KOPT-K1 (cell line): Measurements from ENCODE around the gene ATG2A.

ENCODE experiments used
- H3K27ac ChIP-seq: fragments of 200-600 bp; sonication (generic); 2 replicates; pipeline ENCODE4 v1.5.1; 2016; ENCODE audit warnings: antibody characterized with exemption, mild to moderate bottlenecking, low read depth, low read length; ENCODE audit not compliant: poor library complexity, severe bottlenecking
- H3K36me3 ChIP-seq: fragments of 200-600 bp; sonication (generic); 2 replicates; pipeline ENCODE4 v1.5.1; 2017; ENCODE audit warnings: antibody characterized with exemption, mild to moderate bottlenecking, low read length, moderate library complexity; ENCODE audit not compliant: insufficient read depth
- H3K9me3 ChIP-seq: fragments of 200-600 bp; sonication (generic); 2 replicates; pipeline ENCODE4 v1.5.1; 2017; ENCODE audit warnings: antibody characterized with exemption, low read length, mild to moderate bottlenecking; ENCODE audit not compliant: insufficient read depth, poor library complexity, severe bottlenecking

ATG2A gene

DNA sequence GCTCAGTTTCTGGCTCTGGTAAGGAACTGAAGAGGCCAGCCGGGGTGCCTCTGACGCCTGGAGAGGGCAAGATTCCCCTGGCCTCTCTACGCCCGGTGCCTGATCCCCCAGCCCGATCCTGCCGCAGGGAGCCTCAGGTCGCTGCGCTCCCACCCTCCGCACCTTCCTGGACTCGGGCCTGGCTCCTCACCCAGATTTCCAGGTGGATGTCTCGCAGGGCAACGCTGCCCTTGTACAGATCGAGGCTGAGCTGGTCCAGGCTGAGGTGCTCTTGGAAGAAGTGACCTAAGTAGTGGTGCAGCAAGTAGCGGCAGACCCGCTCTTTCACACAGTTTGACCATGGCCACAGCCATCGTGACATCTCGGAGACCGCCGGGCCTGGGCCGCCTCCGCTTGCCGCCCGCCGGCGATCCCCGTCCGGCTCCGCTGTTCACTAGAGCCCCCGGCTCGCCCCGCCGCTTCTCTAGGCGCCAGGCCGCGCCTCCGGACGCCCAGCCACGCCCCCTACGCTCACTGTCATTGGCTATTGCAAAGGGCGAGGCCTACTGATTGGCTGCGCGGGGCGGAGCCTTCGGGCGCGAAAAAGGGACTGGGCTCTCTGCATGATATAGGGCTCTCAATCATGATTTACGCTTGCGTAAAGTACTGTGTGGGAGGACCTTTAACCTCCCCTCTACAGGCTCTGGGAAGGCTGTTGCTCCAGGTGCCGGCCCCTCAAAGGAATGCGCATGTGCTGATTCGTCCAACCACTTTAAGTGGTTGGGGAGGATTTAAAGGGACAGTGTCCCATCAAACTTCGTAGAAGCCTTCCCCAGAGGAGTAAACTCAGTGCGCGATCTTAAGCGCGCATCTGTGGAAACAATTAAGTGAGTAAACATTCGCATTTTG lies at the start of gene ATG2A:
Gene ATG2A (minus strand): TSS at position 435 of the 888 bp plus-strand sequence. CDS start 74 bp downstream, at position 361.
- no peaks in the 10 kb centered on the region for H3K9me3 ChIP-seq
- H3K36me3 ChIP-seq: peaks cover 19% of the 10 kb centered on the region
- peak within 1 kb of the TSS; percentile 76 for H3K27ac ChIP-seq

- Histone ChIP-seq H3K27ac (no peak overlapping the region), H3K36me3 (no peaks in the 10 kb centered on the region), H3K9me3 (no peaks in the 10 kb centered on the region)
These were observed 46.1 kb upstream of the ATG2A start for GRCh38 chr11:64963072-64963631.

- Histone ChIP-seq H3K27ac (no peak overlapping the region), H3K9me3 (no peaks in the 10 kb centered on the region), H3K36me3 (no peaks in the 10 kb centered on the region)
These were observed 43.7 kb upstream of the ATG2A start for GRCh38 chr11:64960719-64961118.

DNA sequence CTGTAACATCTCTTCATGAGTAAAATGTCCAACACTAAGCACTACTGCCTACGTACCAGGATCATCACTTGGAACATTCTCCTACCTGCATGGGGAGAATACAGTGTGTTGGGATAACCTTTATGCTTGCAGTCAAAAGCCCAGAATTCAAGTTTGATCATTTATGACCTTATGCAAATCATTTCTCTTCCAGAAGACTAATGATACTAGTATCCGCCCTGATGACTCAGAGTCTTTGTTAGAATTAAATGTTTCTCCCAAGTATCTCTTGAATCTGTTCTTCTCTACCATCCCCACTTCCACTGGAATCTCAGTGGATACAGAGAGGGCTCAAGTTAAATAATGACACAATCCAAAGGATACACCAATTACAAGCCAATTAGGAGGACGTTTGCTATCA lies 42.5 kb upstream of the ATG2A start:
- Histone ChIP-seq H3K27ac (no peak overlapping the region), H3K36me3 (no peaks in the 10 kb centered on the region), H3K9me3 (no peaks in the 10 kb centered on the region)

DNA sequence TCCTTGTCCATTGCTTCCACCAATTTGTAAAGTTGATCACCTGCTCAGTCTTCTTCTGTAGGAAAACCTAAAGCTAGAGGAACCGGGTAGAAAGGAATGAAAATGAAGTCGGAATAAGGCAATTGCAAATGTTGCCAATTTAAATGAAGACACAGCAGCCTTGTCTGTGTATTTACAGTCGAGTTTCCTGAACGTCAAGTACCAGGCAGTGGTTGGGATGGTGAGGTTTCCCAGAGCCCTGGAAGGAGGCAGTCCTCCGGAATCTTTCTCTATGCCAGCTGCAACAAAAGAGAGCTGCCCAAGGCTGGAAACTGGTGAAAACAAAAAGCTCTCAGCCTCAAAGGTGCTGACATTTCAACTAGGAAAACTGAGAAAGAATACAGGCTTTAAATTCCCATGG lies 37.2 kb upstream of the ATG2A start:
- no peak overlapping the region for H3K27ac ChIP-seq
- no peaks in the 10 kb centered on the region for H3K36me3 ChIP-seq
- H3K9me3 ChIP-seq: no peaks in the 10 kb centered on the region

GRCh38 chr11:64951529-64951928 lies 34.5 kb upstream of the ATG2A start:
- Histone ChIP-seq H3K9me3 (no peaks in the 10 kb centered on the region), H3K36me3 (no peaks in the 10 kb centered on the region), H3K27ac (no peak overlapping the region)

- H3K27ac ChIP-seq: no peak overlapping the region
These were observed 30.3 kb upstream of the ATG2A start for GRCh38 chr11:64947208-64947814.

DNA sequence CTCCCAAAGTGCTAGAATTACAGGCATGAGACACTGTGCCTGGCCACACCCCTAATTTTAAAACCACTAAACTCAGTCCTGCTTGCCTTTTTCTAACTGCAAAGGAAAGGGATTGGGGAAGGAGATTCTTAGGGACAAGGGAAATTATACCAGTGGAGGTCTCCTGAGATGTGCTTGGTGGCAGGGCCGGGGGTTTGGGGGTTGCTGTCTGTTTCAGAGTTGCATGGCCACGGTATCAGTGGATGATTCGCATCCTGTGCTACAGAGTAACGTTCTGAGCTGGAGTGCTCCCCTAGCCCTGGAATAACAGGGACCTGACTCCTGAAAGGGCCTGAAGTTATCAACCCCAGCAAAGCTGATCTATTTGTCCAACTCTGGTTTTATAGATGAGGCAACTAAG lies 19.5 kb upstream of the ATG2A start:
- Histone ChIP-seq H3K27ac (no peak overlapping the region), H3K9me3 (no peaks in the 10 kb centered on the region), H3K36me3 (no peaks in the 10 kb centered on the region)

More at GRCh38 chr11:64947208-64947814, 30.3 kb upstream of the ATG2A start:
- Histone ChIP-seq H3K36me3 (no peaks in the 10 kb centered on the region), H3K9me3 (no peaks in the 10 kb centered on the region)

DNA sequence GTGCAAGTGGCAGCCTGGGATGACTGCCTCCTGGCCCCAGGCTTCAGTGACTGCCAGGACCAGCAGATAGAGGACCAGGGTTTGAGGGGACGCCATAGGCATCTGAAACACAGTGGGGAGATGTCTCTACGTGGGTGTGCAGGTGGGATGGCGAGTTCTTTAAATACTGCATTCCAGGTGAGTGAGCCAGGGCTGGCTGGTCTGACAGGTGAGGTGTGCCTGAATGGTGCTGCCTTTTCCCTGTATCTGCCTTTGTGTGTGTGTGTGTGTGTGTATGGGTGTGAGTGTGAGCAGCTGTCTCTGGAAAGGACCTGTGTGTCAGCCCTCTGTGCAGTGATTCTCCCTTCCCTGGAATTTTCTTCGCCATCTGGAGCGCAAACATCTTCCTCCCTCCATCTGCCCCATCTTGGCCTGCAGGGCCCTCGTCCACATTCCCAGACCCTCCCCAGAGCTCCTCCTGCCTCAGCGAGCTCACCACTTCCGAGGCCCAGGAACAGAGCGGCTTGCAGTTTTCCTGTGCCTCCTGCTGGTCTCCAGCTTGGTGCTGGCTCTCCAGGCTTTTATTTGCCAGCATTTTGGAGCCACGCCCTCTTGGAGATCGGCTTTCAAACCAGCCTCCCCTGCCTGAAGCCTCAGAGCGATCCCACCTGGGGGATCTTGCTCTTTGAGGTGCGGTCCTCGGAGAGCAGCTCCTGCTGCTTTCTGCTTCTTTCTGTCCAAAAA lies 18.5 kb upstream of the ATG2A start, which contains the start of gene GPHA2:
Gene GPHA2 (minus strand): TSS at position 535 of the 723 bp plus-strand sequence. CDS start 433 bp downstream, at position 102.
- H3K27ac ChIP-seq: no peak within 1 kb of the TSS
- no peaks in the 10 kb centered on the region for H3K9me3 ChIP-seq
- H3K36me3 ChIP-seq: no peaks in the 10 kb centered on the region

GRCh38 chr11:64934682-64935358 lies 17.8 kb upstream of the ATG2A start:
- H3K27ac ChIP-seq: no peak overlapping the region
- H3K36me3 ChIP-seq: no peaks in the 10 kb centered on the region
- no peaks in the 10 kb centered on the region for H3K9me3 ChIP-seq

- no peak overlapping the region for H3K27ac ChIP-seq
- H3K9me3 ChIP-seq: no peaks in the 10 kb centered on the region
- no peaks in the 10 kb centered on the region for H3K36me3 ChIP-seq
These were observed 17.1 kb upstream of the ATG2A start for GRCh38 chr11:64933935-64934681.

GRCh38 chr11:64933213-64933934 lies 16.4 kb upstream of the ATG2A start:
- Histone ChIP-seq H3K27ac (no peak overlapping the region), H3K9me3 (no peaks in the 10 kb centered on the region), H3K36me3 (no peaks in the 10 kb centered on the region)

DNA sequence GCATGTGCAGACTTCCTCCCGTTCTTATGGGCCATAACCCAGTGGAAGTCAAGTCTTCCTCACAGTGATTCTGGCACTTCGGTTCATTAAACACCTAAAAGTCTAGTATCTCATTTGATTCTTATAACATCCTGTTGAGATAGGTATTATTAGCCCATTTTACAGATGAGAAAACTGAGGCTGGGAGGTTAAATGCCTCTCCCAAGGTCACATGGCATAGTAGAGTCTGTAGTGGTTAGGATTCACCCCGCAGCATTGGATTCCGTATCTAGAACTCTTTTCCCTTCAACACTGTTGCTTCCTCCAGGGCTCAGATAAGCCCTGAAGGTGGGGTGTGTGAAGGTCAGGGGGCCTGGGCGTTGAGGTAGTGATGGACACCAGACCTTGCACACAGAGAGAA lies 15.3 kb upstream of the ATG2A start:
- H3K9me3 ChIP-seq: no peaks in the 10 kb centered on the region
- H3K36me3 ChIP-seq: no peaks in the 10 kb centered on the region
- no peak overlapping the region for H3K27ac ChIP-seq
